ENCODE measurements around the gene ITSN2.
A peak's percentile ranks its signal among the peaks of the same experiment; 100 is the strongest.

The ITSN2 gene

GRCh38 chr2:24169023-24169422 is 191.3 kb downstream of the ITSN2 start:
- no peak for DNase-seq

- peak; percentile 64 for DNase-seq
These were observed 195.8 kb downstream of the ITSN2 start for GRCh38 chr2:24164416-24164973.

GRCh38 chr2:24163601-24164000 is 196.7 kb downstream of the ITSN2 start:
- no peak for DNase-seq

GRCh38 chr2:24163186-24163585 is 197.2 kb downstream of the ITSN2 start:
- peak; percentile 12 for DNase-seq

- no peak for DNase-seq
These were observed 197.8 kb downstream of the ITSN2 start for GRCh38 chr2:24162494-24162893.

GRCh38 chr2:24160761-24161160 is 199.6 kb downstream of the ITSN2 start:
- no peak for DNase-seq

- DNase-seq: no peak
These were observed 200.6 kb downstream of the ITSN2 start for GRCh38 chr2:24159708-24160107.

GRCh38 chr2:24158131-24158530 is 202.2 kb downstream of the ITSN2 start:
- no peak for DNase-seq

- no peak for DNase-seq
These were observed 206.9 kb downstream of the ITSN2 start for GRCh38 chr2:24153478-24153877.

Measured in hematopoietic multipotent progenitor cell treated with erythropoietin and hydrocortisone succinate and interleukin-3 and kit ligand, for 6 days (in vitro differentiated cells).